Stimulated activated CD4-positive, alpha-beta T cell treated with anti-CD3 and anti-CD28 coated beads, TNF-alpha, amount 100 ng/mL, for 4 hours (primary cell): ENCODE data around the gene TPSD1.
"Not testable (repeated sequence)": the region's sequence is repeated elsewhere in the genome, so short reads cannot be mapped to it uniquely, and the experiment has no call there.

Experiments
- DNase-seq, 3 experiments: peaks; one replicate each; pipeline ENCODE4 v3.0.0-alpha.2; 2020; ENCODE audit warnings: low read depth in 3 of 3

TPSD1 gene

GRCh38 chr16:1262846-1263221 lies 7.0 kb downstream of the TPSD1 start:
- no peak for DNase-seq

- no peak for DNase-seq
Measured at GRCh38 chr16:1263591-1264344, 7.9 kb downstream of the TPSD1 start.

GRCh38 chr16:1264345-1265089 lies 8.6 kb downstream of the TPSD1 start:
- DNase-seq, result no peak

- no peak for DNase-seq
Measured at GRCh38 chr16:1265090-1265630, 9.3 kb downstream of the TPSD1 start.

DNA sequence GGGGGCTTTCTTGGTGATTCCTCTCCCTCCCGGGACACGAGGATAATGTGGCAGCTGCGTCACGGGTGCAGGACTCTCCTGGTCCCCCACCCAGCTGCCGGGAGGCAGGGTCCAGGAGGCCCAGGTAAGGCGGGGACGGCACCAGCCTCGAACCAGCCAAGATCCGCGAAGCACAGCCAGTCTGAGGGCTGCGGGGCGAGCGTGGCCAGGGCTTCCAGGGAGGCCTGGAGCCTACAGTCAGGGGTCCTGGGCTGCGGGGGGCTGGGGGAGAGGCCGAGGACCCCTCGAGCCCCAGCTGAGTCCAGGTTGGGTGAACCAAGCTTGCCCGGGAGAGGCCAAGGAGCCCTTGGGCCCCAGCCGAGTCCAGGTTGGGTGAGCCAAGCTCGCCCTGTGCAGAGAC lies 10.0 kb downstream of the TPSD1 start:
- DNase-seq, result no peak

DNA sequence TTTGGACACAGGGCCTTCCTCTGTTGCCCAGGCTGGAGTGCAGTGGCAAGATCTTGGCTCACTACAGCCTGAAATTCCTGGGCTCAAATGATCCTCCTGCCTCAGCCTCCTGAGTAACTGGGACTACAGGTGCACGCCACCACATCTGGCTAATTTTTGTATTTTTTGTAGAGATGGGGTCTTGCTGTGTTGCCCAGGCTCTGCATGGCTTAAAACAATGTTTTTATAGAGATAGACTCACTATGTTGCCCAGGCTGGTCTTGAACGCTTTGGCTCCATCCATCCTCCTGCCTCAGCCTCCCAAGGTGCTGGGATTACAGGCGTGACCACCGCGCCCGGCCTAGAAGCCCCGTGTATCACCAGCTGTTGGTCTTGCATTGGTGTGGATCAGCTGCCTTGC lies 13.5 kb downstream of the TPSD1 start:
- DNase-seq, result not testable (repeated sequence)

GRCh38 chr16:1271380-1271723 lies 15.5 kb downstream of the TPSD1 start:
- no peak for DNase-seq

DNA sequence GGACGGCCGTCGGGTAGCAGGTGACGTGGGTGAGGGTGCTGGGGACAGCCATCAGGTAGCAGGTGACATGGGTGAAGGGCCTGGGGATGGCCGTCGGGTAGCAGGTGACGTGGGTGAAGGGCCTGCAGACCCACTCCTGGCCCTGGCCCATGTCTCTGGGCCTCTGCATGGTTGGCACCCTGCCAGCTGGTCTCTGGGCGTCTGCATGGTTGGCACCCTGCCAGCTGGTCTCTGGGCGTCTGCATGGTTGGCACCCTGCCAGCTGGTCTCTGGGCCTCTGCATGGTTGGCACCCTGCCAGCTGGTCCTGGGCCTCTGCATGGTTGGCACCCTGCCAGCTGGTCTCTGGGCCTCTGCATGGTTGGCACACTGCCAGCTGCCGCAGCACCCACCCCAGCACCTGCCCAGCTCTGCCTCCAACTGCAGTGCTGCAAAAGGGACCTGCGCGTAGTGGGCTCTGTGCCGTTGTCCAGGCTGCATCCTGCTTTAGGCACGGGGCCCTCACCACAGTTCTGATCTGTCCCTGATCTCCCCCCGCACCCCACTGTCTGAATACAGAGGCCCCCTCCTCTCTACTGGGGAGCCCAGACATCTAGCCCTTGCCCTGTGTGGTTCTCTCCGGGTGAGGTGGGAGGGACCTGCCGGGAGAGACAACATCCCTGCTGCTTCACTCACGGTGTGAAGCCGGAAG lies 16.0 kb downstream of the TPSD1 start:
- DNase-seq, result not testable (repeated sequence)

DNA sequence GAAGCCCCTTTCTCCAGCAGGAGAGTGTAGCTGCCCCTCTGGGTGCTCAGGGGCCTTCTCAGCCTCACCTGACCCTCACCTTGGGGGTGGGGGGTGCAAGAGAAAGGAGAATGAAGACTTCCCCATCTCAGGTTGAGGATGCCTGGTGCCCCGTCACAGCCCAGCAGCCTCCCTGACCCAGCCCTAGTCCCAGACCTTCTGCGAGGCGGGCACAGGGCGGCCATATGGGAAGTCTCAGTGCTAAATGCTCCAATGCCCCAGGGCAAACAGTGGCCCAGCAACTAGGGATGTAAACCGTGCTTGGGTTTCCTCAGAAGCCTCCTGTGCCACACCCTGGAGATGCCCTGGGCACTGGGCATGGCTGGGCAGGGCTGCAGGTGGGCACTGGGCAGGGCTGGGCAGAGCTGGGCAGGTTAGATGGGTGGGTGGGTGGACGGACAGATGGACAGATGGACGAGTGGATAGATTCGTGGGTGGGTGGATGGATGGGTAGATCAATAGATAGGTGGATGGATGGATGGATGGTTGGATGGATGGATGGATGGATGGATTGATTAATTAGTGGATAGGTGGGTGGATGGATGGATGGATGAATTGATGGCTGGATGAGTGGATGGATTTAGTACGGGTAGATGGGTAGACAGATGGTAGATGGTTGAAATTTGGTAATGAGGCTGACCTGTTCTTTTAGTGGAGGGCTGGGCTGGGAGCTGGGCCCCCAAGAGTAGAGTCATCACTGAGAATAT lies 16.8 kb downstream of the TPSD1 start:
- no peak for DNase-seq

GRCh38 chr16:1273816-1274215 lies 17.9 kb downstream of the TPSD1 start:
- DNase-seq, result no peak

DNA sequence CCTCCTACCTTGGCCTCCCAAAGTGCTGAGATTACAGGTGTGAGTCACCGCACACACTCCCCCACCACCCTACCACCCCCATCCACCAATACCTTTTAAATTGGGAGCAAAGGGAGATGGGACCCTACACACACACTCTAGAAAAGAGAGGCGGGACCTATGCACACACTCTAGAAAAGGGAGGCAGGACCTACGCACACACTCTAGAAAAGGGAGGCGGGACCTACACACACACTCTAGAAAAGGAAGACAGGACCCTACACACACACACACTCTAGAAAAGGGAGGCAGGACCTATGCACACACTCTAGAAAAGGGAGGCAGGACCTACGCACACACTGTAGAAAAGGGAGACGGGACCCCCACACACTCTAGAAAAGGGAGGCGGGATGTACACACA lies 18.9 kb downstream of the TPSD1 start:
- no peak for DNase-seq

DNA sequence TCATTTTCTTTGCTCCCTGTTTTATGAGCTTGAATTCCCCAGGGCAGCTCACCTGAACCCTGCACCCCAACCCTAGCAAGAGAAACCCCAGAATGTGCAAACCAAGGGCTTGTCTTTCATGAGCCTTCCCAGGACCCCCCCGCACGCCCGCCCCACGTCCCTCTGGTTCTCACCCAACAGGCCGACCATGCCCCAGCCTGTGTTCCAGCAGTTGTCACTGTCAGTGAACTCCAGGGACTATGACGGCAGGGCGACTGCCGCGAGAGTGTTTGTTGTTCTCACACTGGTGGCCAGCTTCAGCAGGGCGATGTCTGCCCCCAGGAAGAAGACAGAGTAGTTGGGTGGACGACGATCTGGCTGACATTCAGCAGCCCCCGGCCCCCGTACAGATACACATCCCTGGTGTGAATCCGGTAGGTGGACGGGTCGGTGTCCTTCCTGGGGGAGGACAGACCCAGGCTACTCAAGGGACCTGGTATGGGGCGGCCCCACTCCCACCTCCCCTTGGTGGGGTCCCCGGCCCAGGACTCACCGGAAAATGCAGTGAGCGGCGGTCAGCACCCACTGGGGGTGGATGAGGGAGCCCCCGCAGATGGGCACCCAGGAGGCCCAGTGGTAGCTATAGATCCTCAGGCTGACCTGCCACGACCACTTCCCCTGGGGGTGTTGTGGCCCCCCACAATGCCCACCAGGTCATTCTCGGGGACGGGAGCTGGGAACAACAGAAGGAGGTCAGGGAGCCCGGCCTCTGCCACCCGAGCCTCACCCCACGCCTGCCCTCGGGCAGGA lies 20.1 kb downstream of the TPSD1 start:
- DNase-seq, result no peak

GRCh38 chr16:1276580-1276878 lies 20.7 kb downstream of the TPSD1 start:
- no peak for DNase-seq

DNA sequence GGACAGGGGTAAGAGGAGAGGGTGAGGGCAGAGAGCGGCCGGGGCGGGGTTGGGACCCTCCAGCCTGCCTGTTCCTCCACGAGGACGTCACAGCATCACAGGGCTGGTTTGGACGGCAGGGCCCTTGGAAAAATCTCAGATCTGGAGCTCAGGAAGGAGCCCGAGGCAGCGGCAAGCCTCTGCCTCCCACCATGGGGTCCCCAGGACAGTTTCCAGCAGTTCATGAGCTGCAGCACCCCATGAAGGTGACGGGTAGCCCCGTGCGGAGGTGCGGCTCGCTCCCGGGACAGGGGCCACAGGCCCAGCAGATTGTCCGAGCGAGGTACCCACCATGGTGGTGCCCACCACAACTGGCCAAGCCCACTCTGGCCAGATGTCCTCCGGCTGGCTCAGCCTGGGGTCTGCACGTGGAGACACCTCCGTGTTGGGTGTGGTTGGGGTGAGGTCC lies 21.3 kb downstream of the TPSD1 start:
- no peak for DNase-seq

DNA sequence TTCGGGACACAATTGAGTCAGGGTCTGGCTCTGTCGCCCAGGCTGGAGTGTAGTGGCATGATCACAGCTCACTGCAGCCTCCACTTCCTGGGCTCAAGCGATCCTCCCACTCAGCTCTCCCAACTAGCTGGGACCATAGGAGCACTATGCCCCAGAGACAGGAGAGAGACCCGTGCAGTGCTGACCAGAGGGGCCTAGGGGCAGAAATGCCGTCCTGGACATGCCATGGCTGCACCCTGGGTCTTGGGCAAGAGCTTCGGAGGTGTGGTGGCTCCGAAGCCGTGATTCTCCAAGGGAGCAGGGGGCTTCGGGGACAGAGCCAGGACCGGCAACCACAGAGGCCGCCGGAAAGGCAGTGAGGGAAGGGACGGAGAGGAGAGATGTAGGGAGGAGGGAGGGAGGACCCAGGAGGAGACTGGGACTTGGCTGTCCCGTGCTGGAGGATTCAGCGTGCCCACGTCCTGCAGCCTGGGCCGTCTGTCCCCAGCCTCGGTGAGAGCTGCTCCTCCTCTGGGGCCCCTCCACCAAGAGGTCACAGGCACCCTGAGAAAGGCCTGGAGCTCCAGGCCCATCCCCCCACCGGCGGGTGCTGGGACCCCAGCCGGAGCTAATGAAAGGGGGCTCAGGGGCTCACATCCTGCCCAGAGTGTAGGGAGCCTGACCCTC lies 21.9 kb downstream of the TPSD1 start:
- DNase-seq, result no peak

GRCh38 chr16:1278477-1278876 lies 22.6 kb downstream of the TPSD1 start:
- DNase-seq, result no peak

GRCh38 chr16:1279081-1279944 lies 23.4 kb downstream of the TPSD1 start:
- DNase-seq, result no peak

DNA sequence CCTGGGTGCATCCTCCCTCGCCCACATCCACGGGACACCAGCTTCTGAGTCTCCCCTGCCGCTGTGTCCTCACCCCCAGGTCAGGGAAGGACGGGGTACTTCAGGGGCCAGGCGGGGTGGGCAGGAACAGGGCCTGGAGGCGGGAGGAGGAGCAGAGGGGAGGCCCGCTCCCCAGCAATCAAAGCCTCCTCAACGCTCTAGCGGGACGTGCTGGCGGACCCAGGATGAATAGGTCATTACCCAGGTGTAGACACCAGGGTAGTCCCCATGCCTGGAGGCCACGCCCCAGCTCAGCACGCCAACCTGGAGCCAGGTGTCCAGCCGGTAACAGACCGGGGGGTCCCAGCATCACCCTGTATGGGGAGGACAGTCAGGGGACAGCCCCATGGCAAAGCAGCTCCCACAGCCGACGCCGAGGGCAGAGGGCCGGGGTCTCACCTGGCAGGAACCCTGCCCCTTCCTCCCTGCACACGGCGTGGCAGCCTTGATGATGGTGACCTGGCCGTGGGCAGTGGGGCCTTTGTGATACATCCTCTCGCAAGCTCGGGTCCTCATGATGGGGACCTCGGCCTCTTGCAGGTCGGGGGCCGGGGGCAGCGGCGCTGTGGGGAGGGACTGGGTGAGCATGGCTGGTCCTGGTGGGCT lies 24.2 kb downstream of the TPSD1 start:
- DNase-seq, result no peak

- no peak for DNase-seq
Measured at GRCh38 chr16:1280783-1281182, 24.9 kb downstream of the TPSD1 start.
